GM19351 (cell line): Measurements from ENCODE around the gene TMOD1.
"Not testable (repeated sequence)": the region's sequence is repeated elsewhere in the genome, so short reads cannot be mapped to it uniquely, and the experiment has no call there.

ENCODE experiments used
- ATAC-seq: cut with Tn5 transposase; IDR thresholded peaks from one replicate; pipeline ENCODE4 v1.9.1; 2021; ENCODE audit warnings: mild to moderate bottlenecking, moderate library complexity; ENCODE audit not compliant: unreplicated experiment

Gene TMOD1

GRCh38 chr9:97586909-97587308, 85.4 kb downstream of the TMOD1 start:
- not testable (repeated sequence) for ATAC-seq

DNA sequence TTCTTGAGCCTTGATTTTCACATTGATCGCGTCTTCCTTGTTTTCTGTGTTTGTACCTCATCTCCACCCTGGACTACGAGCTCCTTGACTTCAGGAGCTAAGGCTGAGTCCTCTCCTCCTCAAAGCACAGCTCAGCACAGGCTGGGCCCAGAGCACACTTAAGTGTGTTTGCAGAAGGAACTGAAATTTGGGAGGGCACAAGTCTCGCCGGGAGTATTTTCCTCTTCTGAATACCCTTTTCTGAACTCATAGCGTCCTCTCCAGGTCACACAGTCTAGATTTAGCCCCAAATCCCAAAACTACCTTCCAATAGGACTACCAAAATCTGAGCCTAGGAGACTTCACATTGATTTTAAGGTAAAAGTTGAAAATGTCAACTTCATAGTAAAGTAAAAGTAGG, 90.1 kb downstream of the TMOD1 start:
- no peak for ATAC-seq

GRCh38 chr9:97592126-97592525, 90.7 kb downstream of the TMOD1 start:
- ATAC-seq: no peak

DNA sequence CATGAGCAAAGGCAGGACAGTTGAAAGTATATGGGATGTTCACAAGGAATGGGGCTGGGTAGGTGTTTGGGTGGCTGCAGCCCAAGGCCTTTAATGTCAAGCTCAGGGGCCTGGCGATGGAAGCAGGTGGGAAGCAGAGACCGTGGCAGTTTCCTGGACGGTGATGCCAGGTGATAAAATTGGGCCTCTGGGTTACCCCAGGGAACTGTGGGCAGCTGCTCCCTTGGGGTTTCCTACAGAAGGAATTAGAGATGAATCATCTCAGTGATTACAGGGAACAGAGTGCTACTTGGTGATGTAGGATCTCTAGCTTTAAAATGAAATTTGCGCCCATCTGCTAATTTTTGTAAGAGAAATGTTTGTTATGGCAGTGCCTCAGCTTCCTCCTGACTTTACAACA, 92.5 kb downstream of the TMOD1 start:
- no peak for ATAC-seq

- ATAC-seq: no peak
These were observed 93.0 kb downstream of the TMOD1 start for GRCh38 chr9:97594381-97594921.

GRCh38 chr9:97596906-97597305, 95.4 kb downstream of the TMOD1 start:
- ATAC-seq: no peak

GRCh38 chr9:97598461-97599288, 97.2 kb downstream of the TMOD1 start:
- ATAC-seq: peak; percentile 85

DNA sequence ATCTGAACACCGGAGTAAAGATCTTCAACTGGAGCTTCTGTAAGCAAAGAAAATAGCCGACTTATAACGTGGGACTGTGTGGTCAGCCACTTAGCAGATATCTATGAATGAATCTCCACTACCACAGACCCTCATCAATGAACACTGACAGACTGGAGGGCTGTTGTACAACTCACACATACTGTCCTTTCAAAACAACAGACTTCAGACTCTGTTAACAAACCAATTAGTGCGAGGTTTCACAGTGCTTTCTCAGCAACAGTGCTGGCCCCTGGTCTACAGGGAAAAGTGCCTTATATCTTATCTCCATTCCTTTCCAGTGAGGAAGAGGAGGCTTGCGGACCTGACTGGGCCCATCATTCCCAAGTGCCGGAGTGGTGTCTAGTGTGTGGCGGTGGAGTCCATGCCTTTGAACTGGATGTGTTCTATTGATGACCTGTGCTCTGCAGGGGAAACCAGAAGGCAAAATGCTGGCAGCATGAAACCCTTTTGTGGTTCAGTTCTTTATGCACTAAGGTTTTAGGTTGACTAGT, 97.9 kb downstream of the TMOD1 start:
- ATAC-seq: no peak

DNA sequence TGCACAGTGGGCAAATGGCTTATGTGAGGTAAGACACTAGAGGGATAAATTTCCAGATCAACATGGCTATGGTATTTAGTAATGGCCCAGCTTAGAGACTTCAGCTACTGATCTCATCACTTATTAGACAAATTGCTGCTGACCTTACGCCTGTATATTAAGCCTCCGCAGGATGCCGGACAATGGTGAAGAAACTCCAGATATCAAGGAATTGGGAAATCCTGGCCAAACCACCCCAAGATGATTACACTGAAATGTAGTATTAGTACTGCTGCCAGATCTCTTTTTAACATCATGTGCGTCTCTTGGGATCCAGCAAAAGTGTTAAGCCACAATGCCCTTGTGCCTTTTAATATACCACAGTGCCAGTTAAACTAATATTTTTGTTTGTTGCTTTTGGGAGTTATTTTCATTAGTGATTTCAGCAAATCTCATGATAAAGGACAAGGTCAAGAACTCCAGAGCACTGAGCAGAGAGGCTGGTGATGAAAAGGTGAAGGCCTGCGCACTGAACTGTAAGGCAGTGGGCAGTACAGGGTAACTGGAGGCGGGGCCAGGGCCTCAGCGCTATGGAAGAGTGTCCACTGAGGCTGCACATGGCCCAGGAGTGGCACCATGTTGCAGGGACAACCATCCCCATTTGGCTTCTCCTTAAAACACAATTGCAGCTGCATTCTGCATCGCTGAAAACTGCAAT, 99.2 kb downstream of the TMOD1 start:
- no peak for ATAC-seq

DNA sequence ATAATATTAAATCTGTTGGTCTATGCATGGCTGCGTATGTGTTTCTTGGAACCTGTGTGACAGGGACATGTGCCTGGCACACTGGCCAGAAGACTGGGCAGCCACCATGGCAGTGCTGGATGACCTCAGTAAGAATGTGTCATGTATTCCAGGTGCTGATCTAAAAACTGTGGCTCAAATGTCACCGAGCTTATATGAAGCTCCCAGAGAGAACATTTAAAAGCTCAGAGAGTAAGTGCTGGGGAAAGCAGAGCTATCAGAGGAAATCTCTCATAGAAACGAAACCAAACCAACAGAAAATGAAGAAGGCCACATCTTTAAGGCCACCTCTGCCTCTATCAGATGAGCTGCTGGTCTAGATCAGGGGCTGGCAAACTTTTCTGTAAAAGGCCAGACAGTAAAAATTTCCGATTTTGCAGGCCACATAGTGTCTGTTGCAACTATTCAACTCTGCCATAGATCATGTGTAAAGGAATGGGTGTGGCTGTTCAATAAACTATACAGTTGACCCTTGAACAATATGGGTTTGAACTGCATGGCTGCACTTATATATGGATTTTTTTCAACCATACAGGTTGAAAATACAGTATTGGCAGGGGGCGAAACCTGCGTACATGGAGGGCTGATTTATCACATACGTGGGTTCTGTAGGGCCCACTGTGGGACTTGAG, 99.9 kb downstream of the TMOD1 start:
- no peak for ATAC-seq

- no peak for ATAC-seq
These were observed 101.0 kb downstream of the TMOD1 start for GRCh38 chr9:97602430-97602829.

- no peak for ATAC-seq
These were observed 103.6 kb downstream of the TMOD1 start for GRCh38 chr9:97604901-97605645.

DNA sequence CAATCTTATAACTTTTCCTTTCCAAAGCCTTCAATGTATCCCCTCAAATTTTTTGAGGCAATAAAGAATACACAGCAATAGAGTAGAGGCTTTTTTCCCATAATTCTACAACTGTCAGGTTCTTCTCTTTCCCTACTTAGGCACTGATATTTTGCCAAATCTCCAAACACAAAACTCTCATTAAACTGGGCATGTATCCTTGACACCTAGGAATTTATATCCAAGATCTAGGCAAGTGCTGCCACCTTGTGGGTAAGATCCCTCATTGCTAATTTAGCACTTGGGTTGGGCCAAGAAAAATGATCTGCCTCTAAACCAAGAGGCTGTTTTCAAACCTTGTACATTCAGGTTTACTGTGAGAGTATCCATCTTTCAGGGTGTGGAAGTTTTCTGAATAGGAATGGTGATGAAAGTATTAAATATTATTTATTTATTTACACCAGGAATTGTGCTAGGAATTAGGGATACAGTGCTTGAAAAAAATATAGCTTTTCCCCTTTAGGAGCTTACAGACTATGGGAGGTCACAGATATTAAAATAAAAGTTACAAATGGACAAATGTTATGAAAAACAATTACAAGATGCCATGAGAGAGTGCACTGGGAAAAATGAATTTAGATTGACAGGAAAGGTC, 114.1 kb downstream of the TMOD1 start:
- ATAC-seq: no peak

GRCh38 chr9:97617939-97618416, 116.5 kb downstream of the TMOD1 start:
- peak; percentile 74 for ATAC-seq

DNA sequence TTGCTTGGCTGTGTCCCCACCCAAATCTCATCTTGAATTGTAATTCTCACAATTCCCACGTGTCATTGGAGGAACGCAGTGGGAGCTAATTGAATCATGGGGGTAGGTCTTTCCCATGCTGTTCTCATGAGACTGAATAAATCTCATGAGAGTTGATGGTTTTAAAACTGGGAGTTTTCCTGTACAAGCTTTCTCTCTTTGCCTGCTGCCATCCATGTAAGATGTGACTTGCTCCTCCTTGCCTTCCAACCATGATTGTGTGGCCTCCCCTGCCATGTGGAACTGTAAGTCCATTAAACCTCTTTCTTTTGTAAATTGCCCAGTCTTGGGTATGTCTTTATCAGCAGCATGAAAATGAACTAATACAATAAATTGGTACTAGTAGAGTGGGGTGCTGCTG, 118.6 kb downstream of the TMOD1 start:
- not testable (repeated sequence) for ATAC-seq

- not testable (repeated sequence) for ATAC-seq
These were observed 121.0 kb downstream of the TMOD1 start for GRCh38 chr9:97622483-97622882.

GRCh38 chr9:97623946-97624345, 122.5 kb downstream of the TMOD1 start:
- no peak for ATAC-seq

DNA sequence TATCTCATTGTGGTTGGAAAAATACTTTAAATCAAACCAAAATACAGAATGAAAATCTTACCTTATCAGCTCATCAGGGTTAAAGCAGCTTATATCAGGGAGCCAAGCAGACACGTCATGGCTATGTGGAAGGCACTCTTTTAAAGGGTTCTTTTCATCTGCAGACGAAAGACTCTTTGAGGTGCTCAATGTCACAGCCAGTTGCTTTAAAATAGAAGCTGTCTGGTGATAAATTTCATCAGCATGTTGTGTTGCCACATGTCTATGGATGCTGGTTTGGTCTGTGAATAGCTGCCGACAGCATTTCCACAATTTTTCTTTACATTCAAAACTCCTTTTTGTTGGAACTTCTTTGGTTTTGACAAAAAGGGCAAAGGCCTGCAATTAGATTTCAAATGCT, 124.2 kb downstream of the TMOD1 start:
- no peak for ATAC-seq

GRCh38 chr9:97627624-97628023, 126.2 kb downstream of the TMOD1 start:
- ATAC-seq: no peak

DNA sequence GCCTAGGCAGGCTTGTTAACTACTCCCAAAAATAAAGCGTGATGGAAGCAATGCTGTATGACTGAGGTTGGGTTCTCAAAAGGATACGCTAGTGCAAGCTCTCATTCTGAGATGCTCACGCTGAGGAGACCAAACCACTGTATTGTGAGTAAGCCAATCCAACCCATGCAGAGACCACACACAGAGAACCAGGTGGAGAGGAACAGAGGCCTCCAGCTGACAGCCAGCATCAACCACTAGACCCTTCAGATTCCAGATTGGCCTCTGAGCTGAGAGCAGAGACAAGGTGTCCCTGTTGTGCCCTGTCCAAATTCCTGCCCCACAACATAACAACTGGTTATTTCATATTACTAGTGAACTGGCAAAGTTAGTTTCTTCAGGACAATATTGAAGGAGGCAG, 127.2 kb downstream of the TMOD1 start:
- ATAC-seq: no peak
